NCI-H2081 (cell line): ENCODE results near the gene UPK3BL2.
"Not testable (repeated sequence)": the region's sequence is repeated elsewhere in the genome, so short reads cannot be mapped to it uniquely, and the experiment has no call there.

Experiments
- DNase-seq, 2 experiments: peaks; one replicate each; lab custom pipeline; 2025; lab: John Stamatoyannopoulos, UW

Gene UPK3BL2, protein sequence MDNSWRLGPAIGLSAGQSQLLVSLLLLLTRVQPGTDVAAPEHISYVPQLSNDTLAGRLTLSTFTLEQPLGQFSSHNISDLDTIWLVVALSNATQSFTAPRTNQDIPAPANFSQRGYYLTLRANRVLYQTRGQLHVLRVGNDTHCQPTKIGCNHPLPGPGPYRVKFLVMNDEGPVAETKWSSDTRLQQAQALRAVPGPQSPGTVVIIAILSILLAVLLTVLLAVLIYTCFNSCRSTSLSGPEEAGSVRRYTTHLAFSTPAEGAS

DNA sequence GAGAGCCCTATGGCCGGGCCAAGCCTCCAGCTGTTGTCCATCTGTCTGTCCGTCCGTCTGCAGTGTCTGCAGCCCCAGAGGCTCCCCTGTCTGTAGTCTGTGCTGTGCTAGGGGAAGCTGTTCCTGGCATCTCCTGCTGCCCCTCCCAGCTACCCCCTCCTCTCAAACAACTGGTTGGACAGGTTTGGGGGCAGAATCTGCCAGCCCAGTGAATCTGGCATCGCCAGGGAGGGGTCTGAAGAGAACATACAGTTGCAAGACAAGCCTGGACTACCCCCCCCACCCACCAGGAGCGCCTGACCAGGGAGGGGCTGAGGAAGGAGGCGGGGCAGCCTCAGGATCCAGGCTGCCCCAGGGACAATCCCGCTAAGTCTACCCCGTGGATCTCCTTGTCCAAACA lies at the start of gene UPK3BL2:
Gene UPK3BL2 (minus strand): TSS at position 101 of the 400 bp plus-strand sequence. CDS start 60 bp downstream, at position 41.
- not testable (repeated sequence) for DNase-seq

DNA sequence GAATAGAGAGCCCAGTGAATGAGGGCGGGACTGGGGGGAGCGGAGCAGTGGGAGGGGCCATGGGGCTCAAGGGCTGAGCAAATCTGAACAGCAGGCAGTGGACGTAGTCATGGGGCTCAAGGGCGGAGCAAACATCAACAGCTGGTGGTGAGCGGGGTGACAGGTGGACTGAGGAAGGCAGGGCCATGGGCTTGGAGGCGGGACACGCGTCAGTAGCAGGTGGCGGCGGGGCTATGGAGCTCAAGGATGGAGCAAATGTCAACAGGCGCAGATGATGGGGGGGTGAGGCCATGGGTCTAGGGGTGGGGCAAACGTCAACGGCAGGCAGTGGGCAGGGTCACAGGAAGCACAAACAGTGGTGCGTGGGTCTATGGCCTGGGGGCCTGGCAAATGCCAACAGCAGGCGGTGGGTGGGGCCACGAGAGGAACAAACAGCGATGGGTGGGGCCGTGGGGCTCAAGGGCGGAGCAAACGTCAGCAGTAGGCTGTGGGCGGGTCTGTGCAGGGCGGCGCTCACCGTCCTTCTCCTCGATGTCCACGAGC lies 49.1 kb upstream of the UPK3BL2 start:
- not testable (repeated sequence) for DNase-seq

DNA sequence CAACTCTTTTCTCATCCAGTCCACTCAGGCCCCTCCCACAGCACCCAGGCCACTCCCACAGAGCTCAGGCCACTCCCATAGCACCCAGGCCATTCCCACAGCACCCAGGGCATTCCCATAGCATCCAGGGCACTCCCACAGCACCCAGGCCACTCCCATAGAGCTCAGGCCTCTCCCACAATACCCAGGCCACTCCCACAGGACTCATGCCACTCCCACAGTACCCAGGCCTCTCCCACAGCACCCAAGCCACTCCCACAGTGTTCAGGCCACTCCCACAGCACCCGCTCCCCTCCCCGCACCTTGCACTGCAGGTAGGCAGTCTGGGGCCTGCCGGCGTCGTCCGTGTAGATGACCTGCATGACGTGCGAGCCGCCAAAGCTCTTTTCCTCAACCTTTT lies 46.4 kb upstream of the UPK3BL2 start:
- DNase-seq = not testable (repeated sequence)

DNA sequence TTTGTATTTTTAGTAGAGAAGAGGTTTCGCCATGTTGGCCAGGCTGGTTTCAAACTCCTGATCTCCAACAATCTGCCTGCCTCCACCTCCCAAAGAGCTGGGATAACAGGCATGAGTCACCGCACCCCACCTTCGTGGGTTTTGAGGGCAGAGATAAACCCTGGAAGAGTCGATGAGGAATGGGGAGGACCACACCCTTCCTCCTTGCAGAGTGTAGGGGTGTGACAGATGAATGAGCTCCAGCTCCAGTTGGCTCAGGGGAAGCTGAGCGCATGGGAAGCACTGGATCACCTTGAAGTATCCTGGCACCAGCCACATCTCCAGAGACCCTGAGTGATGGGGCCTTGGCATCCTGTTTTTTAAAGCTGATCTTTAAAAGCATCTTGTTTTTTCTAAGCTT lies 40.0 kb upstream of the UPK3BL2 start:
- DNase-seq = not testable (repeated sequence)

DNA sequence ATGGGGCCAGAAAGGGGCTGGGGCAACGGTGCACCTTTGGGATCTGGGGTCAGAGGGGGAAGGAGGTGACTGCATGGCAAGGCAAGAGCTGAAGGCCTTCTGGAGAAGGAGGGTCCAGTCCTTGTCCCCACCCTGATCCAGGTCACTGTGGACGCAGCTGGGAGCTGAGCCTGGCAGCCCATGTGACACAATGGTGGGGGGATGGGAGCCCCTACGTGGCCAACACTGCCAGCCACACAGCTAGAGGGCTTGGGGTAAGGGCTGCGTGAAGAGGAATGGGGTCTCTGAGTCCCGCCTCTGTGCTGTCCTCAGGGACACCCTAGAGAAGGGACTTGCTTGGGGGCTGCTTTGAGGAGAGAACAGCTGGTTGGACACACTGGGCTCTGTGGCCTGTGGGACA lies 38.2 kb upstream of the UPK3BL2 start:
- DNase-seq = not testable (repeated sequence)

DNA sequence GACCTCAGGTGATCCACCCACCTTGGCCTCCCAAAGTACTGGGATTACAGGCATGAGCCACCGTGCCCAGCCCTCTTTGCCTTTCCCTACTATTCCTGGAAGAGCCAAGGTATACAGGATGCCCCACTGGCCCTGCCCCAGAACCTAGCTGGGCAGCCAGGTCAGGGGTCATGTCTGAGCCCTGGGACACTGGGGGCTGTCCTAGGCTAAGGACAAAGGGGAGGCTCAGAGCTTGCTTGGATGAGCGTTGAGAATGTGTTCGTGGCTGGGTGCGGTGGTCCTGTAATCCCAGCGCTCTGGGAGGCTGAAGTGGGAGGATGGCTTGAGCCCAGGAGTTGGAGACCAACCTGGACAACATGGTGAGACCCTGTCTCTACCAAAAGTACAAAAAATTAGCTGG lies 35.0 kb upstream of the UPK3BL2 start:
- not testable (repeated sequence) for DNase-seq

DNA sequence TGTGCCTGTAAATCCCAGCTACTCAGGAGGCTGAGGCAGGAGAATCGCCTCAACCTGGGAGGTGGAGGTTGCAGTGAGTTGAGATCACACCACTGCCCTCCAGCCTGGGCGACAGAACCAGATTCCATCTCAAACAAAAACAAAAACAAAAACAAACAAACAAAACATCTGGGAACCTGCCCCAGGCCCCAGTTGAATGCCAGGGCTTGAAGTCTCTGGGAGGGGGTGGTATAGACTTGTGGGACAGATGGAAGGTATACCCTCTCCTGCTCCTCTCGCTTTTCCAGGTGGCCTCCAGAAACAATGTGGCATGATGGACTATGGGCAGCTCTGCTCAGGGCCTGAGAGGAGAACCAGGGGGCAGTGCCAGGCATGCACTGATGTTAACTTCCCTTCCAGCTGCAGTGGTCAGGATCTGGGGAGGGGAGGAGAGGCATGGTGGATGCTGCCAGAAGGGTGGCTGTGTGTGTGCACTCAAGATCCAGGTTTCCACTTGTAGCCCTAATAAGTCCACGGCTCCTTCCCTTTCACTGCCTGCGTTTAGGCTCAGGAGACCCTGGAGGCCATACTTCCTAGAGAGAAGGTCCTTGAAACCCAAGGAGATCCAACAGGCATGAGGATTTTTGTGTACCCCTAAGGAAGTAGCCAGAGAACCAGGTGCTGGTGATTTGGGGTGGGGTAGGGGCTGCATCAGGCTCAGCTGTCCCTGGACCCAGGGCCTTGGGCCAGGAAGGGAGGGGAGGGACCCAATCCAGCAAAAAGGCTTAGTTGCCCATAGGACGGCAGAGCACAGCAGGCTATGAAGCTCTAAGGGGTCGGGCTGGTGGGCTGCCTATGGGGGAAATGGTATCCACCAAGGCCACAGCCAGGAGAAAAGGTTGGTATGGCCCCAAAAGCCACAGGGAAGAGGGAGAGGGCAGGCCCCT lies 34.1 kb upstream of the UPK3BL2 start:
- DNase-seq = not testable (repeated sequence)

DNA sequence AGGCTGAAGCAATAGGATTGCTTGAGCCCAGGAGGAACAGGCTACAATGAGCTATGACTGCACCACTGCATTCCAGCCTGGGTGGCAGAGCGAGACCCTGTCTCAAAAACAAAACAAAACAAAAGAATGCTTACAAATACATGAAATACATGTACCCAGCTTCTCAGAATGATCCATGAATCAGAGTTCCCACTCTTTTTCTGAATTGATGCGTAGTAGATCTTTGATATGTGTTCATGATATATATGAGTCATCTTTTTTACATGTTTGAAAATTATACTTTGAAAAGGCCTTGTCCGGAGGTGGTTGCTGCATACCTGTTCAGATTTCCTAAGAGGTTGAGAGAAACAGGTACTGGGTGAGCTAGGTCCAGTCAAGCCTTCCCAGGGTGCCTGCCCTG lies 32.9 kb upstream of the UPK3BL2 start:
- not testable (repeated sequence) for DNase-seq

DNA sequence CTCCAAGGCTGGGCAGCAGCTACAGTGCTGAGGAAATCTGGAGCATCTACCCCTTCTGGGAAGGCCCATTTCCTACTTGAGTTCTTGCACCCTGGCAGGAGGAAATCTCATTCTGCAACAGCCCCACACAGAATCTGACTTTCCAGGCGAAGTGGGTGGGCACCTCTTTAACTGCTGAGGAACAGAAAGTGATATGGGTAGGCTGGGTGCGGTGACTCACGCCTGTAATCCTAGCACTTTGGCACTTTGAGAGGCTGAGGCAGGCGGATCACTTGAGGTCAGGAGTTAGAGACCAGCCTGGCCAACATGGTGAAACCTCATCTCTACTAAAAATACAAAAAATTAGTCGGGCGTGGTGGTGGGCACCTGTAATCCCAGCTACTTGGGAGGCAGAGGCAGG lies 31.1 kb upstream of the UPK3BL2 start:
- DNase-seq = not testable (repeated sequence)

DNA sequence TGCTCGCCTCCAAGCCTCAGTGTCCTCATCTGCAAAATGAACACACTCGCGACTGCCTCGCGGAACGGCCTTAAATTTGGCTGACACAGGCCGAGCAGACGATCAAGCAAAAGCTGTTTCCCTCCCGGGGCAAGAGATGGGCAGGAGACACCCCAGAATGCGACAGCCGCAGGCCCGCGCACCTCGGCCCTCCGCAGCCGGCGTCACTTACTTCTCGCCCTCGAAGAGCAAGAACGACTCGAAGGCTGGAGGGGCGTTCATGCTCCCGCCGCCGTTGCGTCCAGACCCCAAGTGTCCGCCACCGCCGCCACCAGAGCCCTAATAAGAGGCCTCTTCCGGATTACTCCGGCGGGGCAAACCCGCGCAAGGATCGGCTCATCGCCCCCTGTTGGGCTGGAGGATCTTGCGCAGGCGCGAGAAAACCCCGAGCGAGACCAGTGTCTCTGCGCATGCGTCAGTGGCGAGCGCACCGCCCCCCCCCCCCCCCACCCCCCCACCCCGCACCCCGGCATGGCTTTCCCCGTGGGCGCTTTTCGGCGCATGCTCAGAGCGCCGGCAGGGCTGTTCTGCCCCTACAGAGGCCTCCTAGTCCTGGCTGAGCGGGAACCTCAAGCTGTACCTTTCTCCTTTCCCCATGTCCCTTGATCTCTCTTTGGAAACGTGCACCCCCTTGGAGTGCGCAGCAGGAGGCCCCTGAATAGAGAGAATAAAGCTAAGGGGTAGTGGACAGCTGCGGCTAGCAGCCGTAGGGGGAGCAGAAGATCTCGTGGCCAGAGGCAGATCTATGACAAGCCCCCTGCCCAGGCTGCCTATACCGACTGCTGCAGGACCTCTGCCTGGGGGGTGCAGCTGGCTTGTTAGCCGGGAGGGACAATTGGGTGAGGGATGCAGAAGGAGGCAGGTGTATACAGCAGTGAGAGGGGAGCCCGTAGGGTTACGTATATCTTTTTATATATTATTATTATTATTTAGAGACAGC lies 29.1 kb upstream of the UPK3BL2 start, which contains the start of gene POLR2J3:
Gene POLR2J3 (minus strand): TSS at position 323 of the 979 bp plus-strand sequence. CDS start 62 bp downstream, at position 261.
- DNase-seq = not testable (repeated sequence)

DNA sequence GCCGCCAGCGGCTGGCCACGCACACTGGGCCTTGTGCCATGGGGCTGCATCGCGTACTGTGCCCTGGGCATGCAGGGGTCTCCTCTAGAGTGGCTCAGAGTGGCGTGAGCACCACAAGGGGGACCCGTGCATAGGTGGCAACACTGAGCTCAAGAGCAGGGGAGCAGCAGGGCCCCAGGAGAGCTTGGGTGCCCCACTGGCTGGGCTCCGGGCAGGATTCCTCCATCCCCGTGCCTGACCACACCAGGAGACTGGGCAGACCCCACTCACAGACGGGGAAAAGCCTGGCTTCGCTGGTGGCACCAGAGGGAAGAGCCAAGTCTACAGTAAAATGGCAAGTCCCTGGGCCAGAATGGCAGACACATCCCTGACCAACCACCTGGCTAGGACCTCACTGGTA lies 25.1 kb upstream of the UPK3BL2 start:
- DNase-seq = not testable (repeated sequence)

DNA sequence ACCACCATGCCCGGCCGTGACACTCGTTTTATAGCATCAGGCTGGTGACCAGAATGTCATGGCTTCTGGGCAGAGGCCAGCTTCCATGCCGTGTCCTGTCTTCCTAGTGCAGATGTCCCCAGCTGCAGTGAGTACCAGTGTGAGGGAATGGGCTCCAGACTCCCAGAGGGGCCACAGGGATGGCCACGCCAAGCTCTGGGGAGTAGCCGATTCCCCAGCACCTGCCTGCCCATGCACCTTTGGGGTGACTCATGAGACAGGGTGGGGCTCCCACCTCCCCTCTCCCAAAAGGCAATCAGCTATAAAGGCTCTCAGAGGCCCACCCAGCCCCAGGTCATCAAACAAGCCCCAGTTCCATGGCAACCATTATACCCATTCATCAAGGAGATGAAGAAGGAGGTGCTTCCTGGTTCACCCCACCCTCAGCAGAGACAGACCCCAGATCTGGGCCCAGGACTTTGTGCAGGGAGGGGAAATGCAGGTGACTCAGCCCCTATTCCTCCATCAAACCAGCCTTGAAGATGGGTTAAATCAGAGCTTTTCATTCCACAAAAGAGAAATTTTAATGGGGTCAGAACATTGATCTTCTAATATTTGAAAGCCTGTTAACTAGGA lies 7.4 kb upstream of the UPK3BL2 start, which contains the start of gene SPDYE2:
Gene SPDYE2 (plus strand): TSS at position 419 of the 615 bp plus-strand sequence. CDS start 2,030 bp downstream, outside the sequence.
- DNase-seq = not testable (repeated sequence)

DNA sequence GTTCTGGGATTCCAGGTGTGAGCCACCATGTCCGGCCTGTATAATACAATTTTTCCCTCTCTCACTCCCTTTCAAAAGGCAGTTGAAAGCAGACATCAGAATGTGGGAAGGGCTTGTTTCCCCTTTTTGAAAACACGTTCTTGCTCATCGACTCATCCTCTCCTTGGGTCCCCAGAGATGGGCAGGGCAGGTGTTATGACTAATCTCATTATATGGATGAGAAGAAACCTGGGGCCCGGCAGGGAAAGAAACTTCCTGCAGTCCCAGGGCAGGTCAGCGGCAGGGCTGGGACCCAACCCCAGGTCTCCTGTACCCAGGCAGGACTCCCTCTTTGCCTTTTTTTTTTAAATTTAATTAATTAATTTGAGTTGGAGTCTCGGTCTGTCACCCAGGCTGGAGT lies 2.9 kb upstream of the UPK3BL2 start:
- DNase-seq = not testable (repeated sequence)

DNA sequence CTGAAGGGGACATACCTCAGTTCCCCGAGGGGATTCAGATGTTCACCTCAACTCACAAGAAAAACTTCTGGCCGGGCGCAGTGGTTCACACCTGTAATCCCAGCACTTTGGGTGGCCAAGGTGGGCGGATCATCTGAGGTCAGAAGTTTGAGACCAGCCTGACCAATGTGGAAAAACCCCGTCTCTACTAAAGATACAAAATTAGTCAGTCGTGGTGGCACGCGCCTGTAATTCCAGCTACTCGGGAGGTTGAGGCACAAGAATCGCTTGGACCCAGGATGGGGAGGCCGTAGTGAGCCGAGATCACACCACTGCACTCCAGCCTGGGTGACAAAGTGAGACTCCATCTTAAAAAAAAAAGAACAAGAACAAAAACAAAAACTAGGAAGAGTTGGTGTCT lies 1.8 kb upstream of the UPK3BL2 start:
- DNase-seq = not testable (repeated sequence)

DNA sequence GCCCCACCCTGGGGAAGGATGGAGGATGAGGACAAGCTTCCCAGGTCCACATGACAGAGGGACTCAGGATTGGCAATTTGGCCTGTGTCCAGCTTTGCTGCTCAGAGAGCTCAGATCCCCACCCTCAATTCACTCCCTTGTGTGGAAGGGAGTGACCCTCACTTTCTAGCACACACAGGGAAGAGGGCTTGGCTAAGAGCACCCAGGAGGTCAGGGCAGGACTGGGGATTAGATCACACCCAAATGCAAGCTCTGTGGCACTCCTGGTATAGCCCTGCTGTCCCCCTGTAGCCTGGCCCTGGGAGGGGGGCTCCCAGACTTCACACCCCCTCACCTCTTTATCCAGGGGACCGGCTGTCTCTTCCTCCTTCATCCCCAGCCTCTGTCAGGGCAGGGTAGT lies 876 bp upstream of the UPK3BL2 start:
- DNase-seq = not testable (repeated sequence)

DNA sequence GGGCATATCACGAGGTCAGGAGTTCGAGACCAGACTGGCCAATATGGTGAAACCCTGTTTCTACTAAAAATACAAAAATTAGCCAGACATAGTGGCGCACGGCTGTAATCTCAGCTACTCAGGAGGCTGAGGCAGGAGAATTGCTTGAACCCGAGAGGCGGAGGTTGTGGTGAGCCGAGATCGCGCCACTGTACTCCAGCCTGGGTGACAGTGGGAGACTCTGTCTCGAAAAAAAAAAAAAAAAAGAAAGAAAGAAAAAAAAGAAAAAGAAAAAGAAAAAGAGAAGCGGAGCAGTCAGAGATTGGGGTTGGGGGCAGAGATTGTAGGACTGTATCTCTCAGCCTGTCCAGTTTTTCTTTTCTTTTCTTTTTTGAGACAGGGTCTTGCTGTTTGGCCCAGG lies 725 bp downstream of the UPK3BL2 start:
- DNase-seq = not testable (repeated sequence)

DNA sequence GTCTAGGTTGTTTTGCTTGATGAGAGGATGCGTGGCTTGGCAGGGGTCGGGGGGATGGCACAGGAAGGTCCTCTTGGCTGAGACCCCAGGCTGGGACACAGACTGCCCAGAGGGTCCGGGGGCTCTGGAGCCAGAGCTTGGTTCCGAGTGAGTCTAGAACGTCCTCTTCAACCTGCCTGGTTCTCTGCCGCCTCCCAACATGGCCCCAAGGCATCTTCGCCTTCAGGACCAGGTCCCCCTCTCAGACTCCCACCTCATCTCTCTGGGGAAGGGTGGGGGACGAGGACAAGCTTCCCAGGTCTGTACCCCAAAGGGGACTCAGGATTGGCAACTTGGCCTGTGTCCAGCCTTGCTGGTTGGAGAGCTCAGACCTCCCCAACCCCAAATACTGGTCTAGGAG lies 1.4 kb downstream of the UPK3BL2 start:
- not testable (repeated sequence) for DNase-seq

DNA sequence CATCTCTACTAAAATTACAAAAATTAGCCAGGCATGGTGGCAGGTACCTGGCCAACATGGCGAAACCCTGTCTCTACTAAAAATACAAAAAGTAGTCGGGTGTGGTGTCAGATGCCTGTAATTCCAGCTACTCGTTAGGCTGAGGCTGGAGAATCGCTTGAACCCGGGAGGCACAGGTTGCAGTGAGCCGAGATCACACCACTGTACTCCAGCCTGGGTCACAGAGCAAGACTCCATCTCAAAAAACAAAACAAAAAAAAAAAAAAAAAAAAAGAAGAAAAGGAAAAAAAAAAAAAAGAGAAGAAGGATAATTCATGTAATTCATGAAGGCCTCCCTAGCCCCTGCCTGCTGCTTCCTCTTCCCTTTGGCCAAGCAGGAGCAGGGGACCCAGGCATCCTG lies 2.9 kb downstream of the UPK3BL2 start:
- DNase-seq = not testable (repeated sequence)

DNA sequence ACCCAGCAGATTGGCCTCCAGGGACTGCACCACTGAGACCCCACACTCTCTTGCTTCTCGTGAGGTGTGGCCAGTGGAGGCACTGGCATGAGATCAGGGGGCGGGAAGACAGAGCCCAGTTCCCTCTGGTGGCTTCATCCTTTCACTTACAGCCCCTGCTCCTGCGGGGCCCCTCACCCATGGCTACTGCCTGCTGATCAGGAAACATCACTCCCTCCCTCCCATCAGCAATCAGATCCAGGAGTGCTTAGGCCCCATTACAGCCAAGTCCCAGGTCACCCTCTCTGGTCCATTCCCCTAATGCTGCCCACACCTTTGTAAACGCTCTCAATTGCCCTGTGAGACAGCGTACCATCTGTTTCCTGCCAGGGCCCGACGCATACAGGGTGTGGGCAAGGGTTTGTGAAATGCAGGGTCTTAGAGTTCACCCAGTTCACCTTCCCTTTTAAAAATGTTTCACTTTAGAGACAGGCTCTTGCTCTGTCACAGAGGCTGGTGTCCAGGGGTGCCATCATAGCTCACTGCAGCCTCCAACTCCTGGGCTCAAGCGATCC lies 8.4 kb downstream of the UPK3BL2 start:
- not testable (repeated sequence) for DNase-seq

DNA sequence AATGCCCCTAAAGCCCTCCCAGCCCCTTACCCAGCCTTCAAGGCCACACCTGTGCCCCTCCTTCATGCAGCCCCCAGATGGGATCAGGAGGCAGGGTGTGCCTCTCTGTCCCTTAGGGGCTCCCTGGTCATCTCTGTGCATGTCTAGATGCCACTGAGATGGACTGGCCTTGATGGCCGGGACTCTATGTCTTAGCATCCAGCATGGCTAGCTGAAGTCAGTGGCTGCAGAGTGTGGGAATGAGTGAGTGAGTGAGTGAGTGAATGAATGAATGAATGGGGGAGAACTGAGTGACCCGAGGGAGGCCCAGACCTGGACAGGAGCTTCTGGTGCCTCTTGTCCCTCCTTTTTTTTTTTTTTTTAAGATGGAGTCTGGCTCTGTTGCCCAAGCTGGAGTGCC lies 11.4 kb downstream of the UPK3BL2 start:
- not testable (repeated sequence) for DNase-seq
